ENCODE measurements around the gene CSNK1G2.

GRCh38 chr19:1957562-1958248, 16.7 kb downstream of the CSNK1G2 start:
- TF ChIP-seq CTCF (IDR thresholded peaks at IDR 0.05): no peak
- no peak for TF ChIP-seq POLR2A (IDR thresholded peaks at IDR 0.05)
